Uterus (tissue), 4 donors: ENCODE data around the gene TRIM66. TPM values are rescaled to one million over a fixed set of nuclear protein-coding genes. Genes with fewer than 3 reads are reported as not detected.
A peak's percentile ranks its signal among the peaks of the same experiment; 100 is the strongest.

Experiments used
- DNase-seq, 2 donors: peaks; one replicate each; pipeline ENCODE4 v3.0.0-alpha.2; 2019 to 2020
- H3K27ac ChIP-seq, 2 donors: fragments of 200-600 bp; sonication (generic); 1 replicate in 1 of 2; 2 replicates in 1 of 2; pipeline ENCODE4 v1.5.1; 2016 to 2018
- H3K27me3 ChIP-seq, 2 donors: fragments of 200-600 bp; sonication (generic); one replicate each; pipeline ENCODE4 v1.5.1; 2018 to 2019; ENCODE audit warnings: control low read depth in 1 of 2
- H3K36me3 ChIP-seq, 2 donors: fragments of 200-600 bp; sonication (generic); one replicate each; pipeline ENCODE4 v1.5.1; 2019; ENCODE audit warnings: control low read depth in 1 of 2
- H3K4me1 ChIP-seq, 2 donors: fragments of 200-600 bp; sonication (generic); one replicate each; pipeline ENCODE4 v1.5.1; 2018 to 2019; ENCODE audit warnings: control low read depth in 1 of 2
- H3K4me3 ChIP-seq, 2 donors: fragments of 200-600 bp; sonication (generic); 1 replicate in 1 of 2; 2 replicates in 1 of 2; pipeline ENCODE4 v1.5.1; 2018 to 2019; ENCODE audit warnings: mild to moderate bottlenecking in 1 of 2
- H3K9me3 ChIP-seq, 2 donors: fragments of 200-600 bp; sonication (generic); one replicate each; pipeline ENCODE4 v1.5.1; 2019; ENCODE audit warnings: control low read depth in 1 of 2
- CTCF ChIP-seq, 4 experiments: fragments of 200-600 bp in 2 of 4; fragments of 450-650 bp in 2 of 4; sonication (generic) in 2 of 4; IDR thresholded peaks; one replicate each; pipeline ENCODE4 v1.5.1; 2016 to 2019; ENCODE audit warnings: antibody characterized with exemption in 4 of 4, mild to moderate bottlenecking in 2 of 4, moderate library complexity in 1 of 4
- POLR2A ChIP-seq, 2 donors: fragments of 450-650 bp; IDR thresholded peaks; one replicate each; pipeline ENCODE4 v1.6.1; 2016; ENCODE audit warnings: antibody characterized with exemption in 2 of 2, mild to moderate bottlenecking in 1 of 2, moderate library complexity in 1 of 2
- intact Hi-C: fragments of 100-400 bp; cut with DNase I; formaldehyde crosslinking; loops from one replicate; pipeline ENCODE4 v1.15.1; 2023; ENCODE audit warnings: low total_unique reads
- total RNA-seq, 4 donors: library from RNA; depleted of rRNA in 3 of 4; stranded (reverse); fragments of >200 nt in 3 of 4; gene quantifications; one replicate each; pipeline versions ENCODE4 v1.1.0 to v1.2.4, GENCODE V29; 2014 to 2023
- donor health status: DM: yes; HTN: yes; CAD: no.

The TRIM66 gene
- total RNA-seq, 4 donors from 2014 or later: 7.4 to 18.2 (median 10.5) TPM

GRCh38 chr11:8713760-8714454 lies 31.4 kb upstream of the TRIM66 start:
- no peaks in the 10 kb centered on the region for H3K36me3 ChIP-seq
- H3K4me3 ChIP-seq: no peak overlapping the region
- H3K9me3 ChIP-seq: no peaks in the 10 kb centered on the region
- no peak for DNase-seq
- no peaks in the 10 kb centered on the region for H3K27me3 ChIP-seq
- no peak for TF ChIP-seq CTCF (IDR thresholded peaks at IDR 0.05)
- no peak for TF ChIP-seq POLR2A (IDR thresholded peaks at IDR 0.05)
- peak overlapping the region; percentile 94 to 99 for H3K27ac ChIP-seq
- peaks cover 20 to 41% of the 10 kb centered on the region in 2 donors for H3K4me1 ChIP-seq
- intact Hi-C loops: no loop called here

- peaks cover 23 to 46% of the 10 kb centered on the region in 2 donors for H3K4me1 ChIP-seq
- intact Hi-C loops: no loop called here
- H3K27ac ChIP-seq: peak overlapping the region; percentile 94 to 99
- TF ChIP-seq POLR2A (IDR thresholded peaks at IDR 0.05) (no peak), CTCF (IDR thresholded peaks at IDR 0.05) (no peak)
- no peaks in the 10 kb centered on the region for H3K9me3 ChIP-seq
- DNase-seq: no peak
- no peaks in the 10 kb centered on the region for H3K27me3 ChIP-seq
- H3K36me3 ChIP-seq: no peaks in the 10 kb centered on the region
- no peak overlapping the region for H3K4me3 ChIP-seq
These were observed 30.0 kb upstream of the TRIM66 start for GRCh38 chr11:8712506-8712905.

- intact Hi-C loops: no loop called here
- no peak for TF ChIP-seq CTCF (IDR thresholded peaks at IDR 0.05)
- TF ChIP-seq POLR2A (IDR thresholded peaks at IDR 0.05): no peak
- peaks cover 19 to 46% of the 10 kb centered on the region in 2 donors for H3K4me1 ChIP-seq
- no peaks in the 10 kb centered on the region for H3K36me3 ChIP-seq
- no peaks in the 10 kb centered on the region for H3K27me3 ChIP-seq
- no peak for DNase-seq
- no peak overlapping the region for H3K4me3 ChIP-seq
- H3K27ac ChIP-seq: peak overlapping the region; percentile 94 to 99
- no peaks in the 10 kb centered on the region for H3K9me3 ChIP-seq
These were observed 29.5 kb upstream of the TRIM66 start for GRCh38 chr11:8711895-8712442.

GRCh38 chr11:8709777-8710176 lies 27.3 kb upstream of the TRIM66 start:
- Histone ChIP-seq H3K4me3 (no peak overlapping the region), H3K27ac (peak overlapping the region; percentile 94 to 99), H3K27me3 (no peaks in the 10 kb centered on the region), H3K36me3 (no peaks in the 10 kb centered on the region), H3K4me1 (peaks cover 6 to 31% of the 10 kb centered on the region in 2 donors), H3K9me3 (no peaks in the 10 kb centered on the region)
- intact Hi-C loops: loop anchor here (10.0 kb wide), 1 partner anchor 95 kb away; no protein-coding TSS in a partner anchor
- no peak for DNase-seq
- TF ChIP-seq POLR2A (IDR thresholded peaks at IDR 0.05): no peak

GRCh38 chr11:8709002-8709672 lies 26.7 kb upstream of the TRIM66 start:
- TF ChIP-seq CTCF (IDR thresholded peaks at IDR 0.05) (no peak), POLR2A (IDR thresholded peaks at IDR 0.05) (peak; percentile 77 to 81)
- peak overlapping the region; percentile 94 to 99 for H3K27ac ChIP-seq
- DNase-seq: peak; percentile 97 to 98
- H3K9me3 ChIP-seq: no peaks in the 10 kb centered on the region
- no peaks in the 10 kb centered on the region for H3K27me3 ChIP-seq
- H3K36me3 ChIP-seq: no peaks in the 10 kb centered on the region
- intact Hi-C loops: loop anchor here (10.0 kb wide), 1 partner anchor 96 kb away; no protein-coding TSS in a partner anchor
- no peak overlapping the region for H3K4me3 ChIP-seq
- peaks cover 6 to 27% of the 10 kb centered on the region in 2 donors for H3K4me1 ChIP-seq
